GM12878 (cell line): ENCODE measurements around the gene IL2. TPM values are rescaled to one million over a fixed set of nuclear protein-coding genes. Genes with fewer than 3 reads are reported as not detected.

Experiments used
- ATAC-seq: fragments of 200-7000 bp; cut with Tn5 transposase; 3 replicates; pipeline ENCODE4 v1.9.1; 2020; ENCODE audit warnings: mild to moderate bottlenecking, moderate library complexity
- BruUV-seq: library from RNA; stranded (reverse); fragments of 400-500 nt; replicated peaks from 2 replicates; lab custom pipeline; 2021; lab: Mats Ljungman, UMichigan
- CTCF ChIA-PET: fragments of 300-600 bp; sonication (Branson Sonifier 250); formaldehyde crosslinking; extraction: SDS; loops from one replicate; lab custom pipeline; 2021; ENCODE audit warnings: inconsistent platforms; lab: Yijun Ruan, JAX
- POLR2A ChIA-PET: fragments of 350-600 bp; formaldehyde crosslinking; extraction: SDS; loops from one replicate; lab custom pipeline; 2021; ENCODE audit warnings: inconsistent platforms; lab: Charles Lee
- RAD21 ChIA-PET: fragments of 300-600 bp; sonication (Branson Sonifier 250); formaldehyde crosslinking; loops from one replicate; lab custom pipeline; 2023; ENCODE audit warnings: antibody characterized with exemption; ENCODE audit not compliant: unreplicated experiment; lab: Charles Lee
- SMC1A ChIA-PET: fragments of 300-600 bp; sonication (Branson Sonifier 250); formaldehyde crosslinking; loops from one replicate; lab custom pipeline; 2023; ENCODE audit not compliant: unreplicated experiment, uncharacterized antibody; lab: Charles Lee
- DNase-seq: peaks from one replicate; pipeline ENCODE4 v3.0.0-alpha.2; 2011; ENCODE audit warnings: low read depth, low spot score
- FAIRE-seq: peaks from 3 replicates; lab custom pipeline; 2011; peaks lifted over from hg19 to GRCh38; lab: Jason Lieb, UNC
- H2AFZ ChIP-seq: 2 replicates; pipeline ENCODE4 v1.6.0; 2011; ENCODE audit warnings: low read depth, low read length, control low read depth; ENCODE audit not compliant: control insufficient read depth
- H3K27ac ChIP-seq: 2 replicates; pipeline ENCODE4 v1.5.1; 2011; ENCODE audit warnings: control low read depth; ENCODE audit not compliant: control insufficient read depth, insufficient read depth
- H3K27me3 ChIP-seq, 2 experiments: replicated peaks in 1 of 2; 2 replicates each; pipeline versions ENCODE4 v1.6.0 to v1.6.1; 2011; ENCODE audit warnings: low read length in 1 of 2; ENCODE audit not compliant: control insufficient read depth in 2 of 2, insufficient read depth in 2 of 2
- H3K36me3 ChIP-seq, 2 experiments: 2 replicates each; pipeline ENCODE4 v1.5.1; 2011; ENCODE audit warnings: low read length in 1 of 2; ENCODE audit not compliant: control insufficient read depth in 2 of 2, insufficient read depth in 2 of 2
- H3K4me1 ChIP-seq: 2 replicates; pipeline ENCODE4 v1.6.1; 2011; ENCODE audit warnings: mild to moderate bottlenecking, low read length, moderate library complexity, mixed read lengths; ENCODE audit not compliant: control insufficient read depth, insufficient read depth
- H3K4me2 ChIP-seq: 2 replicates; pipeline ENCODE4 v1.6.0; 2011; ENCODE audit warnings: control low read depth; ENCODE audit not compliant: control insufficient read depth, insufficient read depth
- H3K4me3 ChIP-seq: fragments of 200-600 bp; sonication (generic); 2 replicates; pipeline ENCODE4 v1.5.1; 2016
- H3K79me2 ChIP-seq: 2 replicates; pipeline ENCODE4 v1.6.0; 2011; ENCODE audit warnings: low read length; ENCODE audit not compliant: control insufficient read depth, insufficient read depth
- H3K9ac ChIP-seq: 2 replicates; pipeline ENCODE4 v1.8.0; 2011; ENCODE audit warnings: low read length, control low read depth, mixed read lengths; ENCODE audit not compliant: control insufficient read depth, insufficient read depth
- H3K9me3 ChIP-seq: replicated peaks from 3 replicates; pipeline ENCODE4 v1.5.1; 2011; ENCODE audit warnings: mild to moderate bottlenecking, low read length; ENCODE audit not compliant: control insufficient read depth, insufficient read depth
- H4K20me1 ChIP-seq: 2 replicates; pipeline ENCODE4 v1.6.0; 2011; ENCODE audit not compliant: control insufficient read depth, insufficient read depth
- CBX5 ChIP-seq: sonication (generic); IDR thresholded peaks from 2 replicates; pipeline ENCODE4 v1.6.1; 2016; ENCODE audit warnings: low read depth, moderate library complexity, mild to moderate bottlenecking, inconsistent platforms
- CHD2 ChIP-seq: IDR thresholded peaks from 2 replicates; pipeline ENCODE4 v1.6.1; 2011; ENCODE audit warnings: low read depth, low read length, improper control_type of control experiment, borderline replicate concordance
- CREB1 ChIP-seq: IDR thresholded peaks from 2 replicates; pipeline ENCODE4 v1.6.1; 2012; ENCODE audit warnings: low read depth, mild to moderate bottlenecking, inconsistent platforms
- CUX1 ChIP-seq: IDR thresholded peaks from 2 replicates; pipeline ENCODE4 v1.6.1; 2012; ENCODE audit warnings: improper control_type of control experiment, low read depth, low read length; ENCODE audit not compliant: insufficient replicate concordance
- FOXK2 ChIP-seq: fragments of 450-650 bp; IDR thresholded peaks from 2 replicates; pipeline ENCODE4 v1.6.1; 2017; ENCODE audit warnings: mild to moderate bottlenecking, moderate library complexity
- GATAD2B ChIP-seq: fragments of 450-650 bp; conservative IDR thresholded peaks from 2 replicates; pipeline ENCODE4 v1.6.1; 2017; ENCODE audit warnings: low read depth, mild to moderate bottlenecking, moderate library complexity
- HDGF ChIP-seq: fragments of 450-650 bp; IDR thresholded peaks from 2 replicates; pipeline ENCODE4 v1.6.1; 2016; ENCODE audit warnings: antibody characterized with exemption
- KAT2A ChIP-seq: conservative IDR thresholded peaks from 2 replicates; pipeline ENCODE4 v1.6.1; 2011; ENCODE audit warnings: low read depth, low read length; ENCODE audit not compliant: control insufficient read depth
- MEF2B ChIP-seq: fragments of 450-650 bp; IDR thresholded peaks from 2 replicates; pipeline ENCODE4 v1.6.1; 2018; ENCODE audit warnings: mild to moderate bottlenecking, moderate library complexity; ENCODE audit not compliant: partially characterized antibody, poor library complexity, severe bottlenecking
- MTA2 ChIP-seq: fragments of 450-650 bp; IDR thresholded peaks from 2 replicates; pipeline ENCODE4 v1.6.1; 2016; ENCODE audit warnings: low read depth, mild to moderate bottlenecking, moderate library complexity
- MXI1 ChIP-seq: fragments of 150-350 bp; IDR thresholded peaks from 2 replicates; pipeline ENCODE4 v1.6.1; 2011; ENCODE audit warnings: low read depth, mild to moderate bottlenecking, inconsistent platforms, low read length, improper control_type of control experiment
- NFYB ChIP-seq: IDR thresholded peaks from 2 replicates; pipeline ENCODE4 v1.6.1; 2011; ENCODE audit warnings: low read depth, mild to moderate bottlenecking, low read length, improper control_type of control experiment, moderate library complexity; ENCODE audit not compliant: insufficient read depth
- SMAD1 ChIP-seq: fragments of 450-650 bp; IDR thresholded peaks from 2 replicates; pipeline ENCODE4 v1.6.1; 2018; ENCODE audit warnings: mild to moderate bottlenecking, low read depth; ENCODE audit not compliant: partially characterized antibody
- SREBF1 ChIP-seq: IDR thresholded peaks from 2 replicates; pipeline ENCODE4 v1.6.1; 2012; ENCODE audit warnings: mild to moderate bottlenecking, low read length
- SREBF2 ChIP-seq: IDR thresholded peaks from 2 replicates; pipeline ENCODE4 v1.6.1; 2012; ENCODE audit warnings: mild to moderate bottlenecking, low read length
- ZBED1 ChIP-seq: IDR thresholded peaks from 2 replicates; pipeline ENCODE4 v1.6.1; 2016; ENCODE audit warnings: borderline replicate concordance
- ZNF384 ChIP-seq: IDR thresholded peaks from 2 replicates; pipeline ENCODE4 v1.6.1; 2012; ENCODE audit warnings: low read depth, mild to moderate bottlenecking, low read length, improper control_type of control experiment, borderline replicate concordance
- WGBS: methylation state at CpG from one replicate; pipeline ENCODE4 v1.1.6; 2016; ENCODE audit warnings: low lambda C conversion rate; ENCODE audit not compliant: insufficient replicate concordance, insufficient coverage; ENCODE audit errors: missing lambda C conversion rate; 5-methylcytosine and 5-hydroxymethylcytosine counted together
- in situ Hi-C: fragments of 300-500 bp; cut with MboI; formaldehyde crosslinking; loops from 9 replicates; pipeline ENCODE4 v1.14.3; 2018; ENCODE audit warnings: mixed read lengths
- intact Hi-C: fragments of 100-400 bp; cut with micrococcal nuclease; formaldehyde crosslinking; loops from one replicate; pipeline ENCODE4 v1.14.2; 2022; ENCODE audit not compliant: unreplicated experiment
- polyA plus RNA-seq, 11 experiments: library from polyadenylated mRNA; depleted of rRNA in 4 of 11; unstranded in 6 of 11; stranded (reverse) in 5 of 11; fragments of >200 nt; fragmentation: Nextera tagmentation in 4 of 11; fragmentation: Illumina TruSeq in 1 of 11; extraction: Ambion mirVana in 4 of 11; extraction: Trizol in 1 of 11; gene quantifications; 1 replicate in 1 of 11; 2 replicates in 10 of 11; pipeline versions ENCODE4 v1.2.1 to v1.2.3, GENCODE V29; 2011 to 2016; ENCODE audit warnings: inconsistent platforms in 2 of 11, missing spikeins in 2 of 11, low read depth in 1 of 11
- total RNA-seq, 4 experiments: library from RNA; depleted of rRNA in 3 of 4; stranded (reverse); fragments of >200 nt in 3 of 4; fragmentation: Illumina TruSeq in 1 of 4; extraction: Trizol in 1 of 4; gene quantifications; 2 replicates each; pipeline versions ENCODE4 v1.2.1 to v1.2.3, GENCODE V29; 2013 to 2021

The IL2 gene
- total and polyA plus RNA-seq, 10 of the 15 experiments (the other 5 are each of a cell fraction or from before 2014, with no cell fraction given), result 1.2 TPM; not detected in 9

GRCh38 chr4:122403861-122404260 is 52.7 kb downstream of the IL2 start:
- RAD21 ChIA-PET, result no interaction called here
- TF ChIP-seq SREBF2, result no peak
- TF ChIP-seq CBX5, result no peak
- no peak for TF ChIP-seq HDGF
- TF ChIP-seq KAT2A, result no peak
- TF ChIP-seq ZNF384, result no peak
- TF ChIP-seq NFYB, result no peak
- TF ChIP-seq ZBED1, result no peak
- no peak for TF ChIP-seq SREBF1
- TF ChIP-seq SMAD1, result no peak
- TF ChIP-seq CHD2, result no peak
- TF ChIP-seq MXI1, result no peak
- TF ChIP-seq CREB1, result no peak
- TF ChIP-seq MTA2, result no peak
- TF ChIP-seq MEF2B, result no peak
- no peak for TF ChIP-seq CUX1
- TF ChIP-seq FOXK2, result no peak
- no peak for TF ChIP-seq GATAD2B
- ATAC-seq, result no peak

More at GRCh38 chr4:122403861-122404260, 52.7 kb downstream of the IL2 start:
- POLR2A ChIA-PET, result no interaction called here
- no peak for FAIRE-seq
- DNase-seq, result no peak
- no peak overlapping the region for H3K9ac ChIP-seq
- WGBS, result 11% methylated on average over 3 of the region's 3 CpGs
- in situ Hi-C loops (no loop called here), intact Hi-C loops (no loop called here)
- BruUV-seq, result no TSS peak
- H3K4me3 ChIP-seq, result no peak overlapping the region
- no peaks in the 10 kb centered on the region for H3K9me3 ChIP-seq
- SMC1A ChIA-PET, result interaction anchor here (1.4 kb wide), 1 partner anchor 13 kb away, joined by 3 read pairs; no protein-coding TSS in a partner anchor
- CTCF ChIA-PET, result no interaction called here
- no peaks in the 10 kb centered on the region for H4K20me1 ChIP-seq
- H3K27ac ChIP-seq, result no peak overlapping the region
- H3K79me2 ChIP-seq, result no peaks in the 10 kb centered on the region
- H3K4me1 ChIP-seq, result no peaks in the 10 kb centered on the region
- no peak overlapping the region for H3K4me2 ChIP-seq
- H3K27me3 ChIP-seq, result no peaks in the 10 kb centered on the region
- H2AFZ ChIP-seq, result no peak overlapping the region
- H3K36me3 ChIP-seq, result no peaks in the 10 kb centered on the region
